SK-N-MC (cell line): ENCODE results near the gene ZCRB1.

Experiments
- EZH2 ChIP-seq: fragments of 200-600 bp; sonication (generic); IDR thresholded peaks from one replicate; pipeline ENCODE4 v1.6.1; 2017; ENCODE audit warnings: antibody characterized with exemption
- FOXP2 ChIP-seq: optimal IDR thresholded peaks from 2 replicates; pipeline ENCODE3; 2011; ENCODE audit warnings: mild to moderate bottlenecking, moderate library complexity; ENCODE audit not compliant: insufficient read depth; ENCODE audit errors: extremely low read length, control extremely low read depth
- POLR2AphosphoS5 ChIP-seq: IDR thresholded peaks from 2 replicates; pipeline ENCODE4 v1.6.1; 2012; ENCODE audit warnings: mild to moderate bottlenecking, low read depth, low read length, borderline replicate concordance

DNA sequence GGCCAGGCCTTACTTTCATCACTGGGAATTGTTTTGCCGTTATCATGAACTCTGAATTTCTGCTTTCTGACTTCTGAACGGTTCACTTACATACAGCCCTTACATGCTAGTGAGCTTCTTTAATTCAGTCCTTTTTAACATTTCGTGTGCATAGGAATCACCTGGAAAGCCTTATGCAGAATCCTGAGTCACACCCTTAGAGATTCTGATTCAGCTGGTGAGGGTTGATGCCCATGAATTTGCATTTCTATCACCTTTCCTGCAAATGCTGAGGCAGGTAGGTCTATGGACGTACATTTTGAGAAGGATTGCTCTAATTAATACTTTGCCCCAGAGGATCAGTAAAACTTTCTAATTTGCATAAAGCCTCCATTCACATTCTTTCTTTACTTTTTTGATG lies 44.1 kb upstream of the ZCRB1 start:
- TF ChIP-seq EZH2 (no peak), POLR2AphosphoS5 (no peak), FOXP2 (no peak)
